ENCODE measurements around the gene CRACR2B. TPM values are rescaled to one million over a fixed set of nuclear protein-coding genes. Genes with fewer than 3 reads are reported as not detected.

Gene CRACR2B
- total RNA-seq, 4 donors from 2014 or later = 82.7 to 373 (median 210) TPM

DNA sequence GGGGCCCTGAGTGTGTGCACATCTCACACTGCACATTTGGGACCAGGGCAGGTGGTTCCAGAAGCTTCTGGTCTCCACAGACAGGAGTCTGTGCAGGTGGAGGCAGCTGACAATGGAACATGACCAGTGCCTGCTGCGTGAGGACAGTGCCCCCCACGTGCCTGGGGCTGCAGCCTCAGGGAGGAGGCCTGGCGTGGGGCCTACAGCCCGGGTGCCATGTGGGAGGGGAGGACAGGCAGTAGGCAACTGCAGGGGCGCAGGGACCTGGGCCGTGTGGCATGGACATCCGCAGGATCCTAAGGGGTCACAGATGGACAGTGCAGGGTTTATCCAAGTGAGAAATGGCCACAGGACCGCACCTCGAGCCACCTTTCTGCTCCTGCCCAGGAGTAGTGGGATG lies 43.8 kb downstream of the CRACR2B start:
- Histone ChIP-seq H3K4me1 (no peaks in the 10 kb centered on the region), H3K36me3 (no peaks in the 10 kb centered on the region), H3K4me3 (no peak overlapping the region), H3K9me3 (no peaks in the 10 kb centered on the region), H3K27ac (no peak overlapping the region), H3K27me3 (no peaks in the 10 kb centered on the region)
- no peak for TF ChIP-seq EP300 (IDR thresholded peaks at IDR 0.05; ENCODE audit: low read depth)
- no peak for TF ChIP-seq POLR2AphosphoS5 (IDR thresholded peaks at IDR 0.05)
- no peak for TF ChIP-seq POLR2A (IDR thresholded peaks at IDR 0.05)
- TF ChIP-seq CTCF (IDR thresholded peaks at IDR 0.05) = no peak
- in situ Hi-C loops (cut with MboI; ENCODE audit: low pct_ligation_motif_present in 1 of 4, low pct_unique_long_range_greater_than_20kb in 1 of 4, low sequenced_read_pairs in 3 of 4) = loop anchor here in 2 of 4 donors (25.0 kb wide), 1 partner anchor 166 kb away; the partner anchor contains the start of gene MUC6 (in 2 of the 2)
- 78% methylated on average over 9 of the region's 9 CpGs; no CpG with 5 or more reads in 1 of the 2 donors for WGBS, 2 donors (ENCODE audit: low coverage in 1 of 2)
- intact Hi-C loops (cut with DNase I; ENCODE audit: low total_unique reads) = no loop called here
- no peak for DNase-seq

- Histone ChIP-seq H3K27me3 (no peaks in the 10 kb centered on the region), H3K9me3 (no peaks in the 10 kb centered on the region), H3K4me1 (no peaks in the 10 kb centered on the region), H3K4me3 (no peak overlapping the region), H3K27ac (no peak overlapping the region), H3K36me3 (no peaks in the 10 kb centered on the region)
- in situ Hi-C loops (cut with MboI; ENCODE audit: low pct_ligation_motif_present in 1 of 4, low pct_unique_long_range_greater_than_20kb in 1 of 4, low sequenced_read_pairs in 3 of 4) (loop anchor here in 2 of 4 donors (25.0 kb wide), 1 partner anchor 165 kb away; the partner anchor contains the start of gene MUC6 (in 2 of the 2)), intact Hi-C loops (cut with DNase I; ENCODE audit: low total_unique reads) (no loop called here)
- no peak for DNase-seq
- TF ChIP-seq EP300 (IDR thresholded peaks at IDR 0.05; ENCODE audit: low read depth) (no peak), POLR2AphosphoS5 (IDR thresholded peaks at IDR 0.05) (no peak), CTCF (IDR thresholded peaks at IDR 0.05) (no peak), POLR2A (IDR thresholded peaks at IDR 0.05) (no peak)
- 88% methylated on average over 7 of the region's 9 CpGs; no CpG with 5 or more reads in 1 of the 2 donors for WGBS, 2 donors (ENCODE audit: low coverage in 1 of 2)
Observed at GRCh38 chr11:872799-873198, 45.1 kb downstream of the CRACR2B start.

DNA sequence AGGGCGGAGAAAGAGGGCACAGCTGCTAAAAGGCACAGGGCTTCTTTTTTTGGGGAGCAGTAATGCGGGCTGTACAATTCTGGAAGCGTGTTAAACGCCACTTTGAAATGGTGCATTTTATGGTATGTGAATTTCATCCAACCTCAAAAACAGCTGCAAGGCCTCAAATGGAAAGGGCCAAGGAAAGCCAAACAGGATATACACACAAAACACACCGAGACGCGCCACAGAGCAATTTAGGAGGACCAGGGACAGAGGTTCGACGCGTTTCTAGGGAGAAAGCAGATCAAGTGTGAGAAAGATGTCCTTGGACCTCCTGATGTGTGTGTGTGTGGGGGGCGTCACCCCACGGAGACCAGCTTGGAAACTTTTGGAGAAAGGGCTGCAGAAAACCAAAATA lies 46.0 kb downstream of the CRACR2B start:
- in situ Hi-C loops (cut with MboI; ENCODE audit: low pct_ligation_motif_present in 1 of 4, low pct_unique_long_range_greater_than_20kb in 1 of 4, low sequenced_read_pairs in 3 of 4) = loop anchor here in 2 of 4 donors (25.0 kb wide), 1 partner anchor 164 kb away; the partner anchor contains the start of gene MUC6 (in 2 of the 2)
- no peaks in the 10 kb centered on the region for H3K9me3 ChIP-seq
- H3K27ac ChIP-seq = no peak overlapping the region
- WGBS, 2 donors (ENCODE audit: low coverage in 1 of 2) = 40 to 60% methylated on average over 1 to 12 of the region's 12 CpGs
- TF ChIP-seq EP300 (IDR thresholded peaks at IDR 0.05; ENCODE audit: low read depth) = no peak
- no peak for TF ChIP-seq CTCF (IDR thresholded peaks at IDR 0.05)
- TF ChIP-seq POLR2A (IDR thresholded peaks at IDR 0.05) = no peak
- no peak for TF ChIP-seq POLR2AphosphoS5 (IDR thresholded peaks at IDR 0.05)
- no peak overlapping the region for H3K4me3 ChIP-seq
- intact Hi-C loops (cut with DNase I; ENCODE audit: low total_unique reads) = no loop called here
- no peaks in the 10 kb centered on the region for H3K27me3 ChIP-seq
- no peak for DNase-seq
- H3K4me1 ChIP-seq = no peaks in the 10 kb centered on the region
- H3K36me3 ChIP-seq = no peaks in the 10 kb centered on the region

GRCh38 chr11:875203-875602 lies 47.5 kb downstream of the CRACR2B start:
- no peak overlapping the region for H3K27ac ChIP-seq

More at GRCh38 chr11:875203-875602, 47.5 kb downstream of the CRACR2B start:
- in situ Hi-C loops (cut with MboI; ENCODE audit: low pct_ligation_motif_present in 1 of 4, low pct_unique_long_range_greater_than_20kb in 1 of 4, low sequenced_read_pairs in 3 of 4) (loop anchor here in 1 of 4 donors (25.0 kb wide), 1 partner anchor 637 kb away; no protein-coding TSS in a partner anchor), intact Hi-C loops (cut with DNase I; ENCODE audit: low total_unique reads) (no loop called here)
- H3K4me3 ChIP-seq = no peak overlapping the region
- TF ChIP-seq POLR2AphosphoS5 (IDR thresholded peaks at IDR 0.05) = no peak
- no peak for TF ChIP-seq POLR2A (IDR thresholded peaks at IDR 0.05)
- H3K9me3 ChIP-seq = no peaks in the 10 kb centered on the region
- no peaks in the 10 kb centered on the region for H3K27me3 ChIP-seq
- no peak for DNase-seq
- H3K36me3 ChIP-seq = peaks cover 0 to 4% (median 0%) of the 10 kb centered on the region in 4 donors
- 87 to 93% methylated on average over 6 to 16 of the region's 16 CpGs for WGBS, 2 donors (ENCODE audit: low coverage in 1 of 2)
- H3K4me1 ChIP-seq = no peaks in the 10 kb centered on the region

All from transverse colon (tissue), 4 donors.